Measurements from ENCODE around the gene SPATC1L.

SPATC1L gene

DNA sequence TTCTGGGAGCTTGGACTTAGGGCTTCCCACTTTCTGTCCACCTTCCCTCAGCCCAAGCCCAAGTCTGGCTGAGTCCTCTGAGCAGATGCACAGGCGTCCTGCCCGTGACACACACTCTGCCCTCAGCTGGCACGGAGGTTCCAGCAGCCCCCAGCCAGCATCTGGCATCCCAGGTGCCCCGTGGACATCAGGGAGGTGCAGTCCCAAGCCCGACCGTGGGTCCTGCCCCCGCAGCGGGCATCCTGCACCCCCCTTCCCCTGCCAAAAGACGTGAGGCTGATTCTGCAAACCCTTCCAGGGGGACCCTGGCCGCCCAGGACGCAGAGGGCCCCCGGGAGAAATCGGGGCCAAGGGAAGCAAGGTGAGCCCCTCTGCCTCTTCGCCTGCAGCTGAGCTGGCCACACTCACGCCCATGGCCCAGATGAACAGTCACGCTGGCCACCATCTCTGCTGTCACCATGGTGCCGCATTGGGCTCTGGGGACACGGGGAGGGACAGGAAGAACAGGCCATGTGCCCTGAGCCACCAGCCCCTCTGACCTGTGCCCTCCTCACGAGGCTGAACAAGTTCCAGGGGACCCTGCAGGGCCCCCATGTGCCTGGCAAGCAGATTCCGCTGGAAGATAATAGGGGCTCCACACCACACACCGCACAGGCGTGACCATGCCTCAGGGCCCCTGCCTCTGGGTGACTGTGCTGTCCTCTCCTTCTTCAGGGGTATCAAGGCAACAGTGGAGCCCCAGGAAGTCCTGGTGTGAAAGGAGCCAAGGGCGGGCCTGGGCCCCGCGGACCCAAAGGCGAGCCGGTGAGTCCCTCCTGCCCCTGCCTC lies 65.7 kb downstream of the SPATC1L start:
- no peak for DNase-seq

DNA sequence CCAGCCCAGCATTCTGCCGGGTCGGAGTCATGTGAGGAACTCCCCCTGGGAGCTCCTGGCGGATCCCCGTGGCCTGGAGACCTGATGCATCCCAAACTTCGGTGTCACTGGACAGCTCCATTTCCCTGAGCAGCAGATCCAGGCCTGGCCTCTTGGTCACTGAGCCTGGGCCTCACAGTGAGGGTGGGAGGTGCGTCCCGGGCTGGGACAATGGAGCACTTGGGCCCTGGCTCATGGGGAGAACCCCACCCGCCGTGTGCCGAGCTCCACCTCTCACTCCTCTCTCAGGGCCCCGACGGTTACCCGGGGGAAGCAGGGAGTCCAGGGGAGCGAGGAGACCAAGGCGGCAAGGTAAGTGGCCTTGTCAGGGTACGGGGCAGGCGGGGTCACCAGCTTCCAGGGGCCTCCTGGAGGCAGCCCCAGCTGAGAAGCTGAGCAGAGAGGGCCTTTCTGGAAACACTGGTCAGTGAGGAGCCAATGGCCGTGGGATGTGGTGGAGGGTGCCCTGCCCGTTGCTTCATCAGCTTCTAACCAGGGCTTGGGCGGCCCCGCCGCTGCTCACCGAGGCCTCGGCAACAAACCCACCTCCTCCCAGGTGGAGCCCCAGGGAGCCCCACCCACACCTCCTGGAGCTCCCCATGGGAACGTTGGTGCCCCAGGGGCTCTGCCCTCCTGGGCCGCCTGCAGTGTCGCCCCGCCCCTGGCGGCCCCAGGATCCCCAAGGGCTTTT lies 66.5 kb downstream of the SPATC1L start:
- DNase-seq = no peak

GRCh38 chr21:46116776-46117585 lies 67.3 kb downstream of the SPATC1L start:
- DNase-seq = no peak

GRCh38 chr21:46116189-46116775 lies 68.0 kb downstream of the SPATC1L start:
- DNase-seq = no peak

GRCh38 chr21:46115441-46116188 lies 68.6 kb downstream of the SPATC1L start:
- DNase-seq = no peak

DNA sequence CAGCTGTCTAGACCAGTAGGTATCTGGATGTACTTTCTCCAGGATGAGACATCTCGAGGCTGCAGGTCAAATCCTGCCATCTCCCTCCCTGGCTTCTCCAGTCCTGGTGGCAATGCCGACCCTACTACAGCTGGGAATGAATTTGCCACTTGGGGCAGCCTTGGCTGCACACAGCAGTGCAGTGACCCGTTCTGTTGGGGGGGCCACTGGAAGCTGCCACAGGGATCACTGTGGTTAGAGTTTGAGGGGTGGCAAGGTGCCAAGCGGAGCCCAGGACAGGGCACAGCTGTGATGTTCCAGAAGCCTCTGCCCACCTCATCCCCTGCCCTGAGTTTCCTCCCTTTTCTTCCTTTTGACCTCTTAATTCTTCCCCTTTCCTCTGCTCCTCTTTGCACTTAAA lies 69.3 kb downstream of the SPATC1L start:
- DNase-seq = no peak

DNA sequence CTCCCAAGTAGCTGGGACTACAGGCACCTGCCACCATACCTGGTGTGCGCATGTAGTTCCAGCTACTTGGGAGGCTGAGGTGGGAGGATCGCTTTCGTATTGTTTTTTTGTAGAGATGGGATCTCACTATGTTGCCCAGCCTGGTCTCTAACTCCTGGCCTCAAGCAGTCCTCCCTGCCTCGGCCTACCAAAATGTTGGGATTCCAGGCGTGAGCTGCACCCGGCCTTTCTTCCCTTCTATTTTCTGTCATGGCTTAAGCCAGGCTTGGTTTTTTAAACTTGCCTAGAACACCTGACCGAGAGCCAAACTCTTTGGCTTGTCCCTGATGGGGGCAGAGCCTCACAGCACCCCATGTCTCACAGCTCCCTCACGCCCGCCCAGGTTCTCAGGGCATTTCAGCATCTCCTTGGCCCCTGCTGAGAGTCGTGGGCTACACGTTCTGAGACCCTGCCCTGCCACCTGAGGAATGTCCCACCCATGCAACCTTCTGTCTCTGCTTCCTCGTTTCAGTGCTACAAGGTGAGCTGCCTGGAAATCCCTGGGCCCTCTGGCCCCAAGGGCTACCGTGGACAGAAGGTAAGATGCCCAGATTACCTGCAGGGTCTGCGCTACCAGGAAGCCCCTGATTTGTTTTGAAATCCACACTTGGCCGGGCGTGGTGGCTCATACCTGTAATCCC lies 70.6 kb downstream of the SPATC1L start:
- no peak for DNase-seq

DNA sequence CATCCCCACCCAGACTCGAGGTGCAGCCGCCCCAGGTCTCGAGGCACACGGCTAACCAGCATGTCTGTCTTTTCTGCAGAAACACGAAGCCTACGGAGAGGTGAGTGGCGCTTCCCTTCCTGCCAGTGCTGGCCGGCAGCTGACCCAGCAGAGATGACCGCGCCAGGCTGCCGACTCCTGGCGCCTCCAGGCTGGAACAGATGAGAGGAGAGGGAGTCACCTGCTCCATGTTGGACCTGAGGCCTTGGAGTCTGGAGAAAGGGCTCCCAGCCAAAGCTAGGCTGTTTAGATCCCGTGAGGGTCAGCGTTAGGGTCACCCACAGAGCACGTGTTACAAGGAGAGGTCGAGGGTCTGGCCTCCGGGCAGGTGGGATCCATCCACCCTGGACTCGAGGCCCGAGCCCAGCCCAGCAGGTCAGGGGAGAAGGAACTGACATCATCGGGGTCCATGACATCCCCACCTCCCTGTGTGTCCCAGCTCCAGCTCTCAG lies 71.5 kb downstream of the SPATC1L start:
- DNase-seq = no peak

DNA sequence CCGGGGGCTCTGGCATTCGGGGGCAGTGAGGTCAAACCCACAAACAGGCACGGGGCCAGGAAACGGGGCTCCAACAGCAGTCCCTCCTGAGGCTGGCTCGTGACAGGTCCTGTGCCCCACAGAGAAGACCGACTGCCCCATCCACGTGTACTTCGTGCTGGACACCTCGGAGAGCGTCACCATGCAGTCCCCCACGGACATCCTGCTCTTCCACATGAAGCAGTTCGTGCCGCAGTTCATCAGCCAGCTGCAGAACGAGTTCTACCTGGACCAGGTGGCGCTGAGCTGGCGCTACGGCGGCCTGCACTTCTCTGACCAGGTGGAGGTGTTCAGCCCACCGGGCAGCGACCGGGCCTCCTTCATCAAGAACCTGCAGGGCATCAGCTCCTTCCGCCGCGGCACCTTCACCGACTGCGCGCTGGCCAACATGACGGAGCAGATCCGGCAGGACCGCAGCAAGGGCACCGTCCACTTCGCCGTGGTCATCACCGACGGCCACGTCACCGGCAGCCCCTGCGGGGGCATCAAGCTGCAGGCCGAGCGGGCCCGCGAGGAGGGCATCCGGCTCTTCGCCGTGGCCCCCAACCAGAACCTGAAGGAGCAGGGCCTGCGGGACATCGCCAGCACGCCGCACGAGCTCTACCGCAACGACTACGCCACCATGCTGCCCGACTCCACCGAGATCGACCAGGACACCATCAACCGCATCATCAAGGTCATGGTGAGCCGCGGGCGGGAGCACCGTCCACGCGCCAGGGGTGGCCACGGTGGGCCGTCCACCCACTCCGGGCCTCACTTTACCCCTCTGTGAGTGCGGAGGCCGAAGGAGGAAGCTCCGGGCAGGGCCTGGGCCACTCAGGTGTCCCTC lies 72.2 kb downstream of the SPATC1L start:
- no peak for DNase-seq

DNA sequence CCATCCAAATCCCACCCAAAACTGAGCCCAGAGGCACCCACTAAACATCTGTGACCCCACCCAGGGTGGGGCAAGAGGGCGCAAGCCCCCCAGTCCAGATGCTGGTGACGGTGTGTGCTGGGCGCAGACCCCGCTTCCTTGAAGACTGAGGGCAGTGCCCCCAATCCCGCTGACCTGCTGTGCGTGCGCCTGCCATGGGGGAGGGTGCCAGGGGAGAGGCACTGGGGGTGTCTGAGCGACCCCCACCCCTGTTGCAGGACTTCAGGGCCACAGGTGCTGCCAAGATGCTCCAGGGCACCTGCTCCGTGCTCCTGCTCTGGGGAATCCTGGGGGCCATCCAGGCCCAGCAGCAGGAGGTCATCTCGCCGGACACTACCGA lies 73.1 kb downstream of the SPATC1L start:
- DNase-seq = no peak

Measured in inflammatory macrophage treated with lipopolysaccharide for 1 hour (primary cell).